HL-60 (cell line): ENCODE measurements around the gene MAGED2.

Source experiments
- CTCF ChIP-seq: IDR thresholded peaks from one replicate; pipeline ENCODE4 v1.5.1; 2011; ENCODE audit warnings: low read length, control low read depth, inconsistent platforms; ENCODE audit not compliant: insufficient read depth
- GABPA ChIP-seq: IDR thresholded peaks from 2 replicates; pipeline ENCODE4 v1.6.1; 2012; ENCODE audit warnings: low read depth
- REST ChIP-seq: IDR thresholded peaks from 2 replicates; pipeline ENCODE4 v1.6.1; 2012; ENCODE audit warnings: low read depth; ENCODE audit not compliant: insufficient replicate concordance

GRCh38 chrX:54810532-54810931 lies 3.0 kb downstream of the MAGED2 start:
- no peak for TF ChIP-seq CTCF
- no peak for TF ChIP-seq REST
- TF ChIP-seq GABPA: no peak
